ENCODE measurements around the gene WWOX.

WWOX gene

DNA sequence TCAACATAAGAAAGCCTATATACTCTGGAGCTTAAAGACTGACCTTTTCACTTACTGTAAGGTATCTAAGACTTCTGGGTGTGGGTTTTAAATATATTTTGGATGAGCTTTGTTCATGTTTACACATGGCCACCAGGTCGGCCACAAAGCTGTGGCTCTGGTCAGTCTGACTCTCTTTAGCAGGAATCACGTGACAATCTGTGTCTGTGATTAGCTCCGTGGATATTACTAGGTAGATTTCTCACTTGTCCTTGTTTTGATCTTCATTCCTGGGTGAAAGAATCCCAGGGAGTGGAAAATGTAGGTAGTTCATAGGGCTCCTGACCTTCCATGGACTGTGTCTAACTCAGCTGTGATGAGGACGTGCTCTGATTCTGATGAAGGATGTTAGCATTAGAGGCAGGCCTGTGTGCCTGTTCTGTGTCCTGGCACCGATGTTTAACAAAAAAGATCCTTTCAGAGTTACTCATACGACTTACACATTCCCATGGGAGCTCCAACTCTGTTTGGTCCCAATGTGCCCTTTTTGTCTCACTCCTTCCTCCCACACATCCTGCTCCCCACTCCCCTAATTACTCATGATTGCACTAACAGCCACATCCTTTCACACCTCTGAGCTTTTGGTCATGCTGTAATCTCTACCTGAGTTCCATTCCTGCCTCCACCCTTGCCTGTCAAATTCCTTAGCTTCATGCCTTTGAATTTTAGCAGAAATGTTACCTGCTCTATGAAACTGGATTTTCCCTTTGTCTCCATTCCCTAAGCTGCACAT, 1076.0 kb downstream of the WWOX start:
- no peak for DNase-seq (ENCODE audit: low spot score)

DNA sequence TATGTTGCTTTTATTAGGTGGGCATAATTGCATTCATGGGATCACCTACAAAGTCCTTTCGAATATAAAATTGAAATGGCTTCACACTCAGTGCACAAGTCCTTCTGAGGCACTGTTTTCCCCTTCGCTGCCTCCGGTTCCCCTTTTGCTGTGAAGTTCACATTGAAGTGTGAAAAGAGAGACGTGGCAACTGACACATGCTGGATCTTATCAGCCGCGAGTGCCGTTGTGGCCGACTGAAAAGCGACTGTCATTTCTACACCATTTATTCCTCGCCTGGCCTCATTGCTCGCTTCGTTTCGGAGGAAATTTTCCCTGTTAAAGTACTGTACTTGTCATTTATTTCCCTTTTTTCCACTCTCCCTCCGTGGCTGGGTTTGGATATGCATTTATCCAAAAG, 1077.6 kb downstream of the WWOX start:
- DNase-seq (ENCODE audit: low spot score) = no peak

- DNase-seq (ENCODE audit: low spot score) = no peak
Observed at GRCh38 chr16:79181419-79181818, 1082.0 kb downstream of the WWOX start.

GRCh38 chr16:79182616-79183015, 1083.2 kb downstream of the WWOX start:
- DNase-seq (ENCODE audit: low spot score) = no peak

- no peak for DNase-seq (ENCODE audit: low spot score)
Observed at GRCh38 chr16:79183571-79183970, 1084.1 kb downstream of the WWOX start.

DNA sequence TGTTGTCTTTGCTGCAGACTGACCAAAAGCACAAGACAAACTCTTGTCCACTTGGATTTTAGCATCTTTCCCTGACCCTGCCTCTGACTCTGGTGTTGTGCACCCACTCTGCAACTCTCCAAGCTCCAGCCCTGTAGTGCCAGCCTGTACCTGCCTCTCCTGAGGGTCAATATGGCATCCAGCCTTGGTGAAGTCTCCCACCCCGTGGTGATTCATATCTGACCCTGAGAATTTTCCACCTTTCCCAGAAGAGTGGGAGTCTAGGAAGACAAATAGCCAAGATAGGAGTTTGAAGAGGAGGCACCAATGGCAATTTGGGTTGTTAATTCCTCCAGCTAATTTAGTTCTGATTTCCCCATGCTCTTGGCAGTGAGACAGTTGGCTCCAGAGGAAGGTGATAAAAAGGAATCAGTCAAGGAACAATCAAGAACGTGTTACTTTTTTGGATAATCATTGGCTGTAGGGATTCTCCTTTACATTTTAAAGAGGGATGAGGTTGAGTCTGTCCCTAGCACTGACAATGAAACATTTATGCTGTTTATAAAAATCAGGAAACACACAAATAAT, 1085.1 kb downstream of the WWOX start:
- no peak for DNase-seq (ENCODE audit: low spot score)

DNA sequence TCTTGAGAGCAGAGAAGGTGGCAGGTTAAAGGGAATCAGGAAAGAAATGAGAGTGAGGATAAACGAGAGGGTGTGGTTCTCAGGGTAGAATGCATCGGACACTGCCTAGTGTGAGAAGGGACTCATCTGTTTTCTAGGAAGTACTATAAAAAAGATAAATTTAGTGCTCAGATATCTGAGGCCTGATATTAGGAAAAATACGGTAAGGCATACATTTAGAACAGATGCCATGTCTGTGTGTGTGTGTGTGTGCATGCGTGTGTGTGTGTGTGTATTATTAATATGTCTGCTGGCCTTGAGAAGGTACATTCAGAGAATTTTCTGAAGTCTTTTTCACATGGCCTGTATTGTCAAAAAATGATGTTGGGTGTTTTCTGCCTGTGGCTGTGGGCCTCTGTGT, 1086.3 kb downstream of the WWOX start:
- no peak for DNase-seq (ENCODE audit: low spot score)

DNA sequence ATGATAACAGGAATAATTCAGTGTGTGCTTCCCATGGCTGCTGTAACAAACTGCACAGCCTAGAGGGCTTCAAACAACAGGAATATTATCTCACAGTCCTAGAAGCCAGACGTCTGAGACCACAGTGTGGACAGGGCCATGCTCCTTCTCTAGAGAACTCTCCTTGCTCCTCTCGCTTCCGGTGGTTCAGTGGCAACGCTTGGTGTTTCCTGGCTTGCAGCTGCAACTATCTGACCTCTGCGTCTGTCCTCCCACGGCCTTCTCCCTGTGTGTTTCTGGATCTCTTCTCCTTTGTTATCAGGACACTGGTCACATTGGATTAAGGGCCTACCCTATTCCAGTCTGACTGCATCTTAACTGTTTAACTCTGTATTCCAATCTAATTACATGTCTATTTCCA, 1086.7 kb downstream of the WWOX start:
- no peak for DNase-seq (ENCODE audit: low spot score)

- no peak for DNase-seq (ENCODE audit: low spot score)
Observed at GRCh38 chr16:79188115-79188738, 1088.8 kb downstream of the WWOX start.

GRCh38 chr16:79188739-79189122, 1089.3 kb downstream of the WWOX start:
- DNase-seq (ENCODE audit: low spot score) = no peak

DNA sequence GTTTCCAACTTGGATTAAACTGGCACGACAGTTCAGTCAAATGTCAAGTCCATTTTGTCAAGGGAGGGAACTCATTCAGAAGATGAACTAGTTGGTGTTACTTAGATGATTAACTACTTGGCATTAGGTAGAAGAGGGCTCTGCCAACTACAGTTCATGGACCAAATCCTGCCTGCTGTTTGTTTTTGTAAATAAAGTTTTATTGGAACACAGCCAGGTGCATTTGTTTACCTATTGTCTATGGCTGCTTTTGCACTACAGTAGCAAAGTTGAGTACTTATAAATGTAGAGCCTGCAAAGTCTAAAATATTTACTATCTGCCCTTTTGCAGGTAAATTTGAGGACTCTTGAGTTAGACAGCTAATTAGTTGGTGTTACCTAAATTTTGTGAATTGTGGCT, 1091.1 kb downstream of the WWOX start:
- DNase-seq (ENCODE audit: low spot score) = no peak

GRCh38 chr16:79191933-79192332, 1092.5 kb downstream of the WWOX start:
- no peak for DNase-seq (ENCODE audit: low spot score)

DNA sequence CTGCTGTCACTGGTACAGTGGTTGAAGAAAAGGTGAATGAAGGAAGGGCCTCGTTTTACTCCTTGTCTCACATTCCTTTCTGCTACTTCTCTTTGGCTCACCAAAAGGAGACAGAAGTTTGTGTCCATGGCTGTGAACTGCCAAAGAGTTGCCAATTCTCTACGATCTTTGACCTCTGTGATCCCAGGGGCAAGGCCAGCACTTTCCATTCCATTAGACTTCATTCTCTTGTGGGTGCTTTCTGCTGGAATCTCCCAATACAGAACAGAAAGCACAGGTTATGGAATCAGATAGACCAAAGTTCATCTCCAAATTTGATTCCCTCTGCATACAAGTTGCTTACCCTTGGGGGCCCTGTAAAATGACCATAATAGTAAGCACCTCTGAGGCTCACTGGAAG, 1093.5 kb downstream of the WWOX start:
- DNase-seq (ENCODE audit: low spot score) = no peak

- no peak for DNase-seq (ENCODE audit: low spot score)
Observed at GRCh38 chr16:79194291-79194690, 1094.8 kb downstream of the WWOX start.

- no peak for DNase-seq (ENCODE audit: low spot score)
Observed at GRCh38 chr16:79195938-79196337, 1096.5 kb downstream of the WWOX start.

DNA sequence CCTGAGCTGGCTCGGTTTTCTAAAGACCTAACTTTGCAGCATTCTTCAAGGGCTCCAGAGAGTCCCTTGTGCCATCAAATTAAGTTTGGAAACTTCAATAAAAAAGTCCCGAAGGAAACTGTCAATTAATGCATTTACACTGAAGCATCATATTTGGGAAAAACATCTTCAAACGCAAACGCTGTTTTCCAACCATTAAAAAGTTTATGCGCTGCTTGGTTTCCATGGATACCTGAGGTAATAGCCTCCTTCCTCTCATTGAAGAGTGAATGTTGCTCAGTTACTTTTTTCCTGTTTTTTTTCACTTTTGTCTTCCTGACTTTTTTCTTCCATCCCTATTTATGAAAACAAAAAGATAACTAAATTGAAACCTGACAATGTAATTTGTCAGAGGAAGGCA, 1102.0 kb downstream of the WWOX start:
- DNase-seq (ENCODE audit: low spot score) = no peak

GRCh38 chr16:79202977-79203376, 1103.5 kb downstream of the WWOX start:
- no peak for DNase-seq (ENCODE audit: low spot score)

- DNase-seq (ENCODE audit: low spot score) = no peak
Observed at GRCh38 chr16:79204486-79204885, 1105.0 kb downstream of the WWOX start.

DNA sequence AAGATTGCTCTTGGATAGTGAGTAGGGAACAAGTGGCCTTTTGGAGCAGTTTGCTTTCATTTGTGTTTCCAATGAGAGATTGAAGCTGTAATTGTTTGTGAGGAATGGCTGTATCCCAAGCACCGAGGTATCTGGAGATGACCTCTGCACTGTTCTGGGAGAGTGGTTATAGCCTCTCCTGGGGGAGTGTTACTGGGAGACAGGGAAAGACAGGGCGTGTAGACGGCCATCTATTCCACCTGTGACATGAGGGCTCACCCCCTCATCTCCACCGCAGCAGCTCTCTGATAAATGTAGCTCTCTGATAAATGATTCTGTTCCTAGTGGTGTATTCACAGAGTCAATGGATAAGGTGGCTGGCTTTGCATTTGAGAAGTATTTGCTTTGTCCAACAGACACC, 1107.4 kb downstream of the WWOX start:
- no peak for DNase-seq (ENCODE audit: low spot score)

DNA sequence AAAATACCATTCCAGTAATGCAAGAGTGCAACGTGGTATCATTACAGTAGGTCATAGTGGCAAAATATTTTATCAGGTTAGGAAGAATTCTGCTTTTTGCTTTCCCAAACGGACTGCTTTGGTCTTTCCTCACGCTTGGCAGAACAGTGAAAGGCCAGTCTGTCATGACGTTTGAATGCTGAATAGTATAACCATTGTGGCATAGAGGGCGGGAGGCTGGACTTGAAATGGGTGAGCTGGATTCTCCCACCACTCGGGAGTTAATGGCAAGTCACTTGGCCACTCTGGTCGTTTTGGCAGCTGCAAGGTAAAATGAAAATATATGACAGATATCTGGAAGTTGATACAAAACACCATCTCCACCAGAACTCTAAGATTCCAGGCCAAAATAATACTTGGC, 1109.9 kb downstream of the WWOX start:
- DNase-seq (ENCODE audit: low spot score) = no peak

- DNase-seq (ENCODE audit: low spot score) = no peak
Observed at GRCh38 chr16:79210607-79211006, 1111.2 kb downstream of the WWOX start.

DNA sequence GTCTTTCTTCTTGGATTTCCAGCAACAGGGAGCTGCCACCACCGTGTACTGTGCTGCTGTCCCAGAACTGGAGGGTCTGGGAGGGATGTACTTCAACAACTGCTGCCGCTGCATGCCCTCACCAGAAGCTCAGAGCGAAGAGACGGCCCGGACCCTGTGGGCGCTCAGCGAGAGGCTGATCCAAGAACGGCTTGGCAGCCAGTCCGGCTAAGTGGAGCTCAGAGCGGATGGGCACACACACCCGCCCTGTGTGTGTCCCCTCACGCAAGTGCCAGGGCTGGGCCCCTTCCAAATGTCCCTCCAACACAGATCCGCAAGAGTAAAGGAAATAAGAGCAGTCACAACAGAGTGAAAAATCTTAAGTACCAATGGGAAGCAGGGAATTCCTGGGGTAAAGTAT, 1112.1 kb downstream of the WWOX start:
- no peak for DNase-seq (ENCODE audit: low spot score)

DNA sequence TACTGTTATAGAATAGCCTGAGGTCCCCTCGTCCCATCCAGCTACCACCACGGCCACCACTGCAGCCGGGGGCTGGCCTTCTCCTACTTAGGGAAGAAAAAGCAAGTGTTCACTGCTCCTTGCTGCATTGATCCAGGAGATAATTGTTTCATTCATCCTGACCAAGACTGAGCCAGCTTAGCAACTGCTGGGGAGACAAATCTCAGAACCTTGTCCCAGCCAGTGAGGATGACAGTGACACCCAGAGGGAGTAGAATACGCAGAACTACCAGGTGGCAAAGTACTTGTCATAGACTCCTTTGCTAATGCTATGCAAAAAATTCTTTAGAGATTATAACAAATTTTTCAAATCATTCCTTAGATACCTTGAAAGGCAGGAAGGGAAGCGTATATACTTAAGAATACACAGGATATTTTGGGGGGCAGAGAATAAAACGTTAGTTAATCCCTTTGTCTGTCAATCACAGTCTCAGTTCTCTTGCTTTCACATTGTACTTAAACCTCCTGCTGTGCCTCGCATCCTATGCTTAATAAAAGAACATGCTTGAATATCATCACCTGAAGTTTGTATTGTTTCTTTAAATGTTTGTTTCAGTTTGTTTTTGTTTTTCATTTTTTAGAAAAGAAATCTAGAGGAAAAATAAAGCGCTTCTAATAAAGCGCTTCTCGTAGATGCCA, 1112.8 kb downstream of the WWOX start:
- no peak for DNase-seq (ENCODE audit: low spot score)
